Esophagus squamous epithelium (tissue), 5 donors: ENCODE measurements around the gene TH. TPM values are rescaled to one million over a fixed set of nuclear protein-coding genes. Genes with fewer than 3 reads are reported as not detected.

ENCODE experiments used
- DNase-seq: peaks from one replicate; lab custom pipeline; 2025; lab: John Stamatoyannopoulos, UW
- H3K27ac ChIP-seq, 4 donors: fragments of 200-600 bp; sonication (generic); one replicate each; pipeline ENCODE4 v1.5.1; 2016 to 2019; ENCODE audit warnings: mild to moderate bottlenecking in 1 of 4
- H3K27me3 ChIP-seq, 4 donors: fragments of 200-600 bp; sonication (generic); 1 replicate in 3 of 4; 2 replicates in 1 of 4; pipeline versions ENCODE4 v1.5.1 to v1.6.0; 2017 to 2021; ENCODE audit warnings: antibody characterized with exemption in 1 of 4
- H3K36me3 ChIP-seq, 3 donors: fragments of 200-600 bp; sonication (generic); one replicate each; pipeline ENCODE4 v1.5.1; 2016 to 2019
- H3K4me1 ChIP-seq, 3 donors: fragments of 200-600 bp; sonication (generic); one replicate each; pipeline ENCODE4 v1.5.1; 2017 to 2019
- H3K4me3 ChIP-seq, 4 donors: fragments of 200-600 bp; sonication (generic); 1 replicate in 3 of 4; 2 replicates in 1 of 4; pipeline ENCODE4 v1.5.1; 2016 to 2019; ENCODE audit warnings: mild to moderate bottlenecking in 2 of 4, moderate library complexity in 1 of 4
- H3K9me3 ChIP-seq, 3 donors: fragments of 200-600 bp; sonication (generic); one replicate each; pipeline ENCODE4 v1.5.1; 2016 to 2019
- POLR2A ChIP-seq, 4 donors: fragments of 450-650 bp; IDR thresholded peaks; one replicate each; pipeline ENCODE4 v1.6.1; 2017; ENCODE audit warnings: antibody characterized with exemption in 4 of 4, mild to moderate bottlenecking in 4 of 4, moderate library complexity in 3 of 4
- WGBS, 2 donors: methylation state at CpG; one replicate each; pipeline ENCODE4 v1.1.5; 2018; 5-methylcytosine and 5-hydroxymethylcytosine counted together
- intact Hi-C: fragments of 100-400 bp; cut with DNase I; formaldehyde crosslinking; loops from one replicate; pipeline ENCODE4 v1.15.0; 2022
- total RNA-seq, 4 donors: library from RNA; depleted of rRNA; stranded (reverse); fragments of >200 nt; gene quantifications; one replicate each; pipeline ENCODE4 v1.1.0, GENCODE V29; 2016
- TF ChIP-seq, protein P1 (sequence below), 6 experiments: fragments of 450-650 bp in 4 of 6; fragments of 200-600 bp in 2 of 6; sonication (generic) in 2 of 6; IDR thresholded peaks; one replicate each; pipeline ENCODE4 v1.5.1; 2016 to 2019; ENCODE audit warnings: antibody characterized with exemption in 6 of 6, mild to moderate bottlenecking in 4 of 6, moderate library complexity in 4 of 6
- donor health status: DM: yes; HTN: yes; CAD: no.

The TH gene
- total RNA-seq, 4 donors from 2014 or later: 0.34 to 0.76 TPM; not detected in 2

DNA sequence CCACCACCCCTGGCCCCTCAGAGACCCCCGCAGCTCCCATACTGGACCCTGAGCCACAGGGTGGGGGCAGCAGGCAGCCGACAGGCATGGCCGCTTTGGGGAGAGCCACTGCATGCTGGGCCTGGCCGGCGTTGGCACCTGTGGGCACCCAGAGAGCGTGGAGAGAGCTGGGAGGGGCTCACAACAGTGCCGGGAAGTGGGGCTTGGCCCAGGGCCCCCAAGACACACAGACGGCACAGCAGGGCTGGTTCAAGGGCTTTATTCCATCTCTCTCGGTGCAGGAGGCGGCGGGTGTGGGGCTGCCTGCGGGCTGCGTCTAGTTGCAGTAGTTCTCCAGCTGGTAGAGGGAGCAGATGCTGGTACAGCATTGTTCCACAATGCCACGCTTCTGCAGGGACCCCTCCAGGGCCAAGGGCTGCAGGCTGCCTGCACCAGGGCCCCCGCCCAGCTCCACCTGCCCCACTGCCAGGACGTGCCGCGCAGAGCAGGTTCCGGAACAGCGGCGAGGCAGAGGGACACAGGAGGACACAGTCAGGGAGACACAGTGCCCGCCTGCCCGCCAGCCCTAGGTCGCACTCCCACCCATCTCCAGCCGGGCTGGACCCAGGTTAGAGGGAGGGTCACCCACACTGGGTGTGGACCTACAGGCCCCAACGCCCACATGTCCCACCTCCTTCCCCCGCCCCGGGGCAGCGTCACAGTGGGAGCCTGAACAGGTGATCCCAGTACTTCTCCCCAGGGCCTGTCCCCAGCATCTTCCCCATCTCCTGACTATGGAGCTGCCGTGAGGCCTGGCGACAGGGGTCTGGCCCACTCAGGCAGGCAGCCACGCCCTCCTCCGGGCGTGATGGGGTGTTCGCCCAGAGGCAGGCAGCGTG is 11.8 kb downstream of the TH start:
- Histone ChIP-seq H3K4me1 (peaks cover 0 to 5% (median 0%) of the 10 kb centered on the region in 3 donors), H3K27ac (no peak overlapping the region), H3K27me3 (peaks cover 0 to 95% (median 0%) of the 10 kb centered on the region in 4 donors), H3K9me3 (no peaks in the 10 kb centered on the region), H3K36me3 (no peaks in the 10 kb centered on the region), H3K4me3 (no peak overlapping the region)
- intact Hi-C loops: loop anchor here (10.0 kb wide), 1 partner anchor 465 kb away; the partner anchor contains the start of gene KRTAP5-6
- WGBS, 2 donors: 42 to 58% methylated on average over 6 of the region's 36 CpGs
- TF ChIP-seq POLR2A (IDR thresholded peaks at IDR 0.05): no peak
- TF ChIP-seq, protein P1, sequence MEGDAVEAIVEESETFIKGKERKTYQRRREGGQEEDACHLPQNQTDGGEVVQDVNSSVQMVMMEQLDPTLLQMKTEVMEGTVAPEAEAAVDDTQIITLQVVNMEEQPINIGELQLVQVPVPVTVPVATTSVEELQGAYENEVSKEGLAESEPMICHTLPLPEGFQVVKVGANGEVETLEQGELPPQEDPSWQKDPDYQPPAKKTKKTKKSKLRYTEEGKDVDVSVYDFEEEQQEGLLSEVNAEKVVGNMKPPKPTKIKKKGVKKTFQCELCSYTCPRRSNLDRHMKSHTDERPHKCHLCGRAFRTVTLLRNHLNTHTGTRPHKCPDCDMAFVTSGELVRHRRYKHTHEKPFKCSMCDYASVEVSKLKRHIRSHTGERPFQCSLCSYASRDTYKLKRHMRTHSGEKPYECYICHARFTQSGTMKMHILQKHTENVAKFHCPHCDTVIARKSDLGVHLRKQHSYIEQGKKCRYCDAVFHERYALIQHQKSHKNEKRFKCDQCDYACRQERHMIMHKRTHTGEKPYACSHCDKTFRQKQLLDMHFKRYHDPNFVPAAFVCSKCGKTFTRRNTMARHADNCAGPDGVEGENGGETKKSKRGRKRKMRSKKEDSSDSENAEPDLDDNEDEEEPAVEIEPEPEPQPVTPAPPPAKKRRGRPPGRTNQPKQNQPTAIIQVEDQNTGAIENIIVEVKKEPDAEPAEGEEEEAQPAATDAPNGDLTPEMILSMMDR (IDR thresholded peaks at IDR 0.05): no peak
- DNase-seq: no peak

GRCh38 chr11:2158966-2159365 is 12.6 kb downstream of the TH start:
- intact Hi-C loops: loop anchor here (10.0 kb wide), 1 partner anchor 464 kb away; the partner anchor contains the start of gene KRTAP5-6
- TF ChIP-seq POLR2A (IDR thresholded peaks at IDR 0.05): no peak
- TF ChIP-seq, protein P1 (IDR thresholded peaks at IDR 0.05): no peak
- Histone ChIP-seq H3K4me3 (no peak overlapping the region), H3K4me1 (peaks cover 0 to 5% (median 0%) of the 10 kb centered on the region in 3 donors), H3K27me3 (peaks cover 0 to 89% (median 0%) of the 10 kb centered on the region in 4 donors), H3K27ac (no peak overlapping the region), H3K9me3 (no peaks in the 10 kb centered on the region), H3K36me3 (no peaks in the 10 kb centered on the region)
- 52 to 67% methylated on average over 1 to 3 of the region's 10 CpGs for WGBS, 2 donors
- DNase-seq: no peak

DNA sequence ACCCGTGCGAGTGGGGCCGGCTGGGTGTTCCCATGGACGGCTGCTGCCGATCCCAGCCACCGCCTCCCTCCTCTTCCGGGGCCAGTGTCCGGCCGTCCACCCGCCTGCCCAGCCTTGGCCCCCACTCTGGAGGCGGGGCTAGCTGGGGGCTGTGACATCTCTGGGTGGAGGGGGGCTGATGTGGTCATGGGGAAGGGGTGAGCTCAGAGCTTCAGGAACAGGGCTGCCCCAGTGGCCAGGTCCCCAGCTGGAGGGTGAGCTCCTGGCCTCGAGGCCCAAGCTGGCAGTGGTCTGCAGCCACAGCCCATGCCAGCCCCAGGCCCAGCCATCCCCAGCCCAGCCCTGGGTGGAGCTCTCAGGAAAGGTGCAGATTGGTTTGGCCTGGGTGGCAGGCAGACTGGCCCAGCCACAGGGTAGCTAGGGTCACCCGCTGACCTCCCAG is 13.3 kb downstream of the TH start:
- 45% methylated on average over 5 of the region's 13 CpGs; no CpG with 5 or more reads in 1 of the 2 donors for WGBS, 2 donors
- no peaks in the 10 kb centered on the region for H3K9me3 ChIP-seq
- H3K36me3 ChIP-seq: no peaks in the 10 kb centered on the region
- H3K4me3 ChIP-seq: no peak overlapping the region
- no peak overlapping the region for H3K27ac ChIP-seq
- no peak for TF ChIP-seq POLR2A (IDR thresholded peaks at IDR 0.05)
- TF ChIP-seq, protein P1 (IDR thresholded peaks at IDR 0.05): no peak
- DNase-seq: no peak
- peaks cover 0 to 5% (median 0%) of the 10 kb centered on the region in 3 donors for H3K4me1 ChIP-seq
- intact Hi-C loops: loop anchor here (10.0 kb wide), 1 partner anchor 464 kb away; the partner anchor contains the start of gene KRTAP5-6
- peaks cover 0 to 88% (median 0%) of the 10 kb centered on the region in 4 donors for H3K27me3 ChIP-seq

DNA sequence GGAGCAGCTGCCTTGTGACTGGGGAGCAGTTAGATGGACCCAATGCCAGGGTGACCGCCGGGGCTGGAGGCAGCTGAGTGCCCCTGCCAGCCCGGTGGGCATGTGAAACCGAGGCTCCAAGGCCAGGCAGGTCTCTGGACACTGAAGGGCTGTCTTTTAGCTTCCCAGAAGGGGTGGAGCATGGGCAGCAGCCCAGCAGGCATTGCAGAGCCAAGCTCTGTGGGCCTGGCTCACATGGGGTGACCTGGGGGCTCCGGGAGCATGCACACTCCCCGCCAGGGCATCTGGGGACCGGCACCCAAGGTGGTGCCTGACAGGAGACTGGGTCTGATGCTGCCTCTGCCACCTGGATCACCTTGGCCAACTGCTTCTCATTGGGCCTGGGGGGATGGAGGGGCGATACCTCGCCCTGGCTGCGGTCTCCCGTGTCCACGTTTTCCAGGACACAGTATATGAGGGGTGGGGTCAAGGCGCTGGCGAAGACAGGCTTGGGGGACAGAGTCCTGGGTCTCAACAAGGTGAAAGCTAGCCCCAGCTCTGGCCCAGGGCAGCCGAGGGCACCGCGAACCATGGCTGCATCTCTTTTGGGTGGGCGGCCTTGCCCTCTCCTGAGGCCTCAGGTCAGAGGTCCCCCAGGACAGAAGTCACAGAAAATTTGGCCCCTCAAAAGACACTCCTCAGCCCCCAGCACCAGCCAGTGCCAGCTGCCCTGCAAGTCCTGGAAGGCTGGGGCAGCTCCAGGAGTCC is 14.1 kb downstream of the TH start:
- Histone ChIP-seq H3K27me3 (peaks cover 0 to 87% (median 0%) of the 10 kb centered on the region in 4 donors), H3K36me3 (no peaks in the 10 kb centered on the region), H3K27ac (no peak overlapping the region), H3K4me1 (peaks cover 0 to 5% (median 0%) of the 10 kb centered on the region in 3 donors), H3K9me3 (no peaks in the 10 kb centered on the region), H3K4me3 (no peak overlapping the region)
- WGBS, 2 donors: 51% methylated on average over 3 of the region's 18 CpGs; no CpG with 5 or more reads in 1 of the 2 donors
- no peak for TF ChIP-seq POLR2A (IDR thresholded peaks at IDR 0.05)
- TF ChIP-seq, protein P1 (IDR thresholded peaks at IDR 0.05): no peak
- intact Hi-C loops: loop anchor here (10.0 kb wide), 1 partner anchor 463 kb away; the partner anchor contains the start of gene KRTAP5-6
- DNase-seq: no peak
